NCI-H748 (cell line): ENCODE measurements around the gene SLC16A12.
"Not testable (repeated sequence)": the region's sequence is repeated elsewhere in the genome, so short reads cannot be mapped to it uniquely, and the experiment has no call there.

Source experiments
- DNase-seq: peaks from one replicate; lab custom pipeline; 2025; ENCODE audit not compliant: unreplicated experiment; lab: John Stamatoyannopoulos, UW

Gene SLC16A12

GRCh38 chr10:89474452-89474851, 60.9 kb downstream of the SLC16A12 start:
- no peak for DNase-seq

- DNase-seq, result no peak
Measured at GRCh38 chr10:89471110-89471809, 64.1 kb downstream of the SLC16A12 start.

GRCh38 chr10:89470628-89471027, 64.8 kb downstream of the SLC16A12 start:
- no peak for DNase-seq

- DNase-seq, result no peak
Measured at GRCh38 chr10:89469517-89469916, 65.9 kb downstream of the SLC16A12 start.

- no peak for DNase-seq
Measured at GRCh38 chr10:89468191-89468965, 67.0 kb downstream of the SLC16A12 start.

GRCh38 chr10:89466599-89467035, 68.8 kb downstream of the SLC16A12 start:
- DNase-seq, result peak; percentile 81

GRCh38 chr10:89465196-89465595, 70.2 kb downstream of the SLC16A12 start:
- no peak for DNase-seq

- DNase-seq, result no peak
Measured at GRCh38 chr10:89463846-89464537, 71.4 kb downstream of the SLC16A12 start.

- DNase-seq, result no peak
Measured at GRCh38 chr10:89458784-89459183, 76.6 kb downstream of the SLC16A12 start.

GRCh38 chr10:89458291-89458690, 77.1 kb downstream of the SLC16A12 start:
- no peak for DNase-seq

GRCh38 chr10:89454561-89455347, 80.6 kb downstream of the SLC16A12 start:
- no peak for DNase-seq

GRCh38 chr10:89452193-89452592, 83.2 kb downstream of the SLC16A12 start:
- DNase-seq, result no peak

- no peak for DNase-seq
Measured at GRCh38 chr10:89450901-89451300, 84.5 kb downstream of the SLC16A12 start.

GRCh38 chr10:89444819-89445218, 90.6 kb downstream of the SLC16A12 start:
- DNase-seq, result not testable (repeated sequence)

GRCh38 chr10:89442289-89442688, 93.1 kb downstream of the SLC16A12 start:
- DNase-seq, result no peak

GRCh38 chr10:89440226-89441009, 95.0 kb downstream of the SLC16A12 start:
- DNase-seq, result peak; percentile 36

GRCh38 chr10:89438525-89438924, 96.9 kb downstream of the SLC16A12 start:
- DNase-seq, result no peak

- peak; percentile 3 for DNase-seq
Measured at GRCh38 chr10:89431977-89432376, 103.4 kb downstream of the SLC16A12 start.

- peak; percentile 11 for DNase-seq
Measured at GRCh38 chr10:89428877-89429276, 106.5 kb downstream of the SLC16A12 start.

GRCh38 chr10:89427629-89428028, 107.8 kb downstream of the SLC16A12 start:
- no peak for DNase-seq
